ENCODE results near the gene MMP17.

The MMP17 gene

DNA sequence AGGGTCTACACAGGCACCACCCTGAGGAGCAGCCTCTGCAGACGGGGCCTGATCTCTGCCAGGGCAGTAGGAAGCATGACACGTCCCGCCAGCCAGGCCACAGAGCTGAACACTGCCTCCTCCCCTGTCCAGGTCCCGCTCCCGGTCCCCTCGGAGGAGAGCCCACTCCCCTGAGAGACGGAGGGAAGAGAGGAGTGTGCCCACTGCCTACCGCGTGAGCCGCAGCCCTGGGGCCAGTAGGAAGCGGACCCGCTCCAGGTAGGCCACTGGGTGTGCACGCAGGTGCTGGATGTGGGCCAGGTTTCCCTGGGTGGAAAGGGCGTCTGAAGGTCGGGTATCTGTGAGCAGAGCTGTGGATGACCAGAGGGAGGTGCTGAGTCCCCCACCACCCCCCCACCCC is 41.9 kb upstream of the MMP17 start:
- DNase-seq (ENCODE audit: low read depth): no peak
- H3K4me3 ChIP-seq (ENCODE audit: low read depth, low read length): no peak overlapping the region
- TF ChIP-seq, protein P1, sequence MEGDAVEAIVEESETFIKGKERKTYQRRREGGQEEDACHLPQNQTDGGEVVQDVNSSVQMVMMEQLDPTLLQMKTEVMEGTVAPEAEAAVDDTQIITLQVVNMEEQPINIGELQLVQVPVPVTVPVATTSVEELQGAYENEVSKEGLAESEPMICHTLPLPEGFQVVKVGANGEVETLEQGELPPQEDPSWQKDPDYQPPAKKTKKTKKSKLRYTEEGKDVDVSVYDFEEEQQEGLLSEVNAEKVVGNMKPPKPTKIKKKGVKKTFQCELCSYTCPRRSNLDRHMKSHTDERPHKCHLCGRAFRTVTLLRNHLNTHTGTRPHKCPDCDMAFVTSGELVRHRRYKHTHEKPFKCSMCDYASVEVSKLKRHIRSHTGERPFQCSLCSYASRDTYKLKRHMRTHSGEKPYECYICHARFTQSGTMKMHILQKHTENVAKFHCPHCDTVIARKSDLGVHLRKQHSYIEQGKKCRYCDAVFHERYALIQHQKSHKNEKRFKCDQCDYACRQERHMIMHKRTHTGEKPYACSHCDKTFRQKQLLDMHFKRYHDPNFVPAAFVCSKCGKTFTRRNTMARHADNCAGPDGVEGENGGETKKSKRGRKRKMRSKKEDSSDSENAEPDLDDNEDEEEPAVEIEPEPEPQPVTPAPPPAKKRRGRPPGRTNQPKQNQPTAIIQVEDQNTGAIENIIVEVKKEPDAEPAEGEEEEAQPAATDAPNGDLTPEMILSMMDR (IDR thresholded peaks at IDR 0.05; ENCODE audit: low read depth, low read length, missing control alignments): no peak

DNA sequence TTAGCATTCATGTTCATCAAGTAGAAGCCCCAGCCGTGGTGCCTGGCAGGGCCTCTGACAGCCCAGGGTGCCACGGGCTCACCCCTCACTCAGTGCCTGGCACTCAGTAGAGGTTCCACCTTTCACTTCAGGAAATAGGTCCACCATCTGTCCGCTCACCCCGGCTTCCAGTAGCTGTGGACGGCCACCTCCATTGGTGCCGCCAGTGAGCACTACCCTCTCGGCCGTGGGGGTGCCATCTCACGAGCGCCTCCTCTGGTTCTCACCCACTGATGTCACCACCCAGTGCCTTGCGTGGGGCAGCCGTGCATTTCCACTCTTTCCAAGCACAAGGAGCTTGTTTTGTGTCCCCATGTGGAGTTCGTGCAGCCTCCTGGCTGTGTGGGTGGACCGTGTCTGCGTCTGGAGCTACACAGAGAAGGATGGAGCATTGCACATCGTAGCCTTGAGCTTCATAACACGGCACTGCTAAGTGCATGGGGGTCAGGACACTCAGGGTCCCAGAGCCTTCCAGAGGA is 41.0 kb upstream of the MMP17 start:
- TF ChIP-seq, protein P1 (IDR thresholded peaks at IDR 0.05; ENCODE audit: low read depth, low read length, missing control alignments): no peak
- no peak for DNase-seq (ENCODE audit: low read depth)
- H3K4me3 ChIP-seq (ENCODE audit: low read depth, low read length): no peak overlapping the region

DNA sequence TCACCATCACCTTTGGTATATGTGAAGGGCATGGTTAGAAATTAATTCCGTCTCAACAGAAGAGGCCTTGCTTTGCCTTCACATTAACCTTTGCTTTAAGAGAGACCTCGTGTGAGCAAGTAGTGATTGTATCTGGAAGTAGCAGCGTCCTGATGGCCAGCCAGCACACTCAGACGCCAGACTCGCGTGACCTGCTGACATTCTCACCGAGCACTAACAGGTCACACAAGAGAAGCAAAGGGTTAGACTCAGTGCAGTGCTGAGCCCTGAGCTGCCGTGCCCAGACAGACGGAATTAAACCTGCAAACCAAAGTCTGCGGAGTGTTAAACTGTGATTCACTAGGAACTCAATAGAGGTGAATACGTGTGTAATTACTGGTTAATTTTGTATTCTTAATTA is 40.1 kb upstream of the MMP17 start:
- DNase-seq (ENCODE audit: low read depth): no peak
- TF ChIP-seq, protein P1 (IDR thresholded peaks at IDR 0.05; ENCODE audit: low read depth, low read length, missing control alignments): no peak
- H3K4me3 ChIP-seq (ENCODE audit: low read depth, low read length): no peak overlapping the region

DNA sequence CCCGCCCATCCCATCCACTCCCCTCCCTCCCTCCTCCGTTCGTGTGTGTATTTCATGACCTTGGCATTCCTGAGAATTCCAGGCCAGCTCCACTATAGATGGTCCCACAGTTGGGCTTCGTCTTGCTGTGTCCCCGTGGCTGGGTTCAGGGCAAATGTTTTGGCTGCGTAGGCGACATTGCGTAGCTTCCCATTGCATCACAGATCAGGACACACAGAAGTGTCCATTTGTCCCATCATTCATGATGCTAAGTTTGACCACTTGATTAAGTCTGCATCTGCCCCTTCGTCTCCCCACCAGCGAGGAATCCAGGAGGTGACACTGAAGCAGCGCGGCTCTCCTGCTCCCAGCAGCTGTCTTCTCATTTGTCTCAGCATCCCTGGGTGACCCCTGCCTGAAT is 38.6 kb upstream of the MMP17 start:
- H3K4me3 ChIP-seq (ENCODE audit: low read depth, low read length): no peak overlapping the region
- TF ChIP-seq, protein P1 (IDR thresholded peaks at IDR 0.05; ENCODE audit: low read depth, low read length, missing control alignments): no peak
- no peak for DNase-seq (ENCODE audit: low read depth)

DNA sequence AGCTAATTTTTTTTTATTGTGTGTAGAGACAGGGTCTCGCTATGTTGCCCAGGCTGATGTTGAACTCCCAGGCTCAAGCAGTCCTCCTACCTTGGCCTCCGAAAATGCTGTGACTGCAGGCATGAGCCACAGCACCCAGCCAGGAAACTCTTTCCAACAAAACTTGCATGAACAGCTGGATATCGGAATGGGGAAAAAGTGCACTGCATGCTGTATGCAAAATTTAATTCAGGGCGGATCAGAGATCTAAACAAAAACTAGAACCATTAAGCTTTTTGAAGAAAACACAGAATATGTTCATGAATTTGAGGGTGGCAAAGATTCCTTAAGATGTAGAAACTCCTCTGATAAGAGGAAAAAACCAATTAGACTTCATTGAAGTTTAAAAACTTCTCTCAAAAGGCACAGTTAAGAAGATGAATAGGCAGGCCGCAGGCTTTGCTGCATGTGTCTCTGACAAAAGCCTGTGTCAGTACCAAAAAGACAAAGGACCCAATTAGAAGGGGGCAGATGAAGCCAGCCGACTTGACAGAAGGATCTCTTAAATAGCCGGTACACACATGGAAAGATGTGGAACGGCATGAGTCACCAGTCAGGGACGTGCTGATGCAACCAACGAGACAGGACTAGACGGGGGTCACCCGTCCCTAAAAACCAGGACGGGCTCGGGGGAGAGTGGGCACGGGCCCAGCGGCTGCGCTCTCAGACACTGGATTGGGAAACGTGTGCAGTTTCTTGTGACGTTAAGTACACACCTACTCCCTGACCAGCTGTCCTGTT is 34.8 kb upstream of the MMP17 start:
- TF ChIP-seq, protein P1 (IDR thresholded peaks at IDR 0.05; ENCODE audit: low read depth, low read length, missing control alignments): no peak
- no peak overlapping the region for H3K4me3 ChIP-seq (ENCODE audit: low read depth, low read length)
- DNase-seq (ENCODE audit: low read depth): no peak

DNA sequence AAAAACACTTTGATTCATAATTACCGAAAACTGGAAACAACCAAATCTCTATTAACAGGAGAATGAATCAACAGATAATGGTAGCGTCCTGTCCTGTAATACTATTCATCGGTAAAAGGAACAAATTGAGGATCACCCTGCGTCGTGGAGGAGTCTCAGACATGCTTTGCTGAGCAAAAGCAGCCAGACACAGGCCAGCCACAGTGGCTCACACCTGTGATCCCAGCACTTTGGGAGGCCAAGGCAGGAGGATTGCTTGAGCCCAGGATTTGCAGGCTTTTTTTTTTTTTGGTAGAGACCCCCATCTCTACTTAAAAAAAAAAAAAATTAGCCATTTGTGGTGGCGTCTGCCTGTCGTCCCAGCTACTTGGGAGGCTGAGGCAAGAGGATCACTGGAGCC is 34.1 kb upstream of the MMP17 start:
- DNase-seq (ENCODE audit: low read depth): no peak
- TF ChIP-seq, protein P1 (IDR thresholded peaks at IDR 0.05; ENCODE audit: low read depth, low read length, missing control alignments): no peak
- H3K4me3 ChIP-seq (ENCODE audit: low read depth, low read length): no peak overlapping the region

DNA sequence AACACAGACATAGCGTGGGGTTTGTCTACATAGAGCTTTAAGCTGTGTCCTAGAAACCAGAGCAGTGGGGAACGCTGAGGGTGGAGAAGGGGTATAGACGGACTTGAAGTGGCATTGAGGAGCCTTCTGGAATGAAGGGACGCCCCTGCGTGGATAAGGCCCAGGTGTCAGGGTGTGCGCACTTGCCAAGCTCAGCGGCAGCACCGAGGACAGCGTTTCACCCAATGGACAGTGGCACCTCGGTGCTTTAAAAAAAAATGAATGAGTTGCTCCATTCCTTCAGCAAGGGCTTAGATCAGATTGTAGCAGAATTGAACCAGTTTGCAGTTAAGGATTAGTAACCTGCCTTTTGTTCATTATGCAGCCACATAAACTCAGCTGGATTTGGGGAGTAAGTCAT is 33.6 kb upstream of the MMP17 start:
- no peak overlapping the region for H3K4me3 ChIP-seq (ENCODE audit: low read depth, low read length)
- TF ChIP-seq, protein P1 (IDR thresholded peaks at IDR 0.05; ENCODE audit: low read depth, low read length, missing control alignments): no peak
- DNase-seq (ENCODE audit: low read depth): no peak

All from GM12864 (cell line).